HCT116 (cell line): ENCODE data around the gene ALAD. TPM values are rescaled to one million over a fixed set of nuclear protein-coding genes. Genes with fewer than 3 reads are reported as not detected.
"Not testable (repeated sequence)": the region's sequence is repeated elsewhere in the genome, so short reads cannot be mapped to it uniquely, and the experiment has no call there.

Experiments used
- ATAC-seq: fragments of 200-7000 bp; cut with Tn5 transposase; 2 replicates; pipeline ENCODE4 v1.9.1; 2020; ENCODE audit warnings: mild to moderate bottlenecking, moderate library complexity
- BruUV-seq: library from RNA; stranded (reverse); fragments of 400-500 nt; replicated peaks from 2 replicates; lab custom pipeline; 2021; lab: Mats Ljungman, UMichigan
- CTCF ChIA-PET: fragments of 300-600 bp; sonication (Branson Sonifier 250); formaldehyde crosslinking; loops from one replicate; lab custom pipeline; 2021; ENCODE audit warnings: antibody characterized with exemption; lab: Charles Lee
- POLR2A ChIA-PET: fragments of 300-600, 350-600 bp; sonication (Branson Sonifier 250); formaldehyde crosslinking; loops from one replicate; lab custom pipeline; 2021; ENCODE audit warnings: antibody characterized with exemption; lab: Charles Lee
- RAD21 ChIA-PET, 2 experiments: fragments of 300-600 bp; sonication (Branson Sonifier 250); formaldehyde crosslinking; loops; one replicate each; lab custom pipeline; 2023; ENCODE audit warnings: low total read pairs in 2 of 2; ENCODE audit not compliant: uncharacterized antibody in 2 of 2, unreplicated experiment in 2 of 2, low non-redundant PET in 1 of 2; lab: Charles Lee
- DNase-seq: peaks from one replicate; pipeline ENCODE4 v3.0.0-alpha.2; 2010; ENCODE audit warnings: low read depth, low spot score
- H2AFZ ChIP-seq: fragments of 200-600 bp; shearing (Covaris generic), sonication (generic); 2 replicates; pipeline ENCODE4 v1.6.1; 2017; ENCODE audit warnings: low read depth, mixed run types, mixed read lengths, antibody characterized with exemption, low read length; ENCODE audit not compliant: poor library complexity, severe bottlenecking
- H3K27ac ChIP-seq: 2 replicates; pipeline ENCODE4 v1.5.1; 2012; ENCODE audit warnings: low read depth, low read length
- H3K27me3 ChIP-seq: fragments of 200-600 bp; sonication (generic); 2 replicates; pipeline ENCODE4 v1.6.1; 2016; ENCODE audit warnings: mixed run types, low read length, mixed read lengths; ENCODE audit not compliant: insufficient read depth
- H3K36me3 ChIP-seq, 2 experiments: fragments of 200-500 bp in 1 of 2; fragments of 200-600 bp in 1 of 2; sonication (Bioruptor generic) in 1 of 2; sonication (generic) in 1 of 2; 2 replicates each; pipeline versions ENCODE4 v1.5.1 to v1.6.1; 2014 to 2016; ENCODE audit warnings: low read length in 2 of 2, inconsistent platforms in 1 of 2, mixed read lengths in 1 of 2, mixed run types in 1 of 2; ENCODE audit not compliant: insufficient read depth in 2 of 2, control insufficient read depth in 1 of 2
- H3K4me1 ChIP-seq, 2 experiments: fragments of 200-600 bp in 1 of 2; sonication (generic) in 1 of 2; 2 replicates each; pipeline versions ENCODE4 v1.5.1 to v1.6.1; 2012 to 2017; ENCODE audit warnings: low read length in 2 of 2, inconsistent platforms in 1 of 2, mild to moderate bottlenecking in 1 of 2, mixed read lengths in 1 of 2, mixed run types in 1 of 2, moderate library complexity in 1 of 2; ENCODE audit not compliant: insufficient read depth in 2 of 2, control insufficient read depth in 1 of 2
- H3K4me2 ChIP-seq: fragments of 200-600 bp; sonication (generic); 2 replicates; pipeline ENCODE4 v1.6.1; 2017; ENCODE audit warnings: mixed run types, low read length, mixed read lengths
- H3K4me3 ChIP-seq, 2 experiments: fragments of 200-600 bp in 1 of 2; sonication (generic) in 1 of 2; replicated peaks in 1 of 2; 2 replicates each; pipeline ENCODE4 v1.5.1; 2011 to 2016; ENCODE audit warnings: low read length in 2 of 2, control low read depth in 1 of 2, low read depth in 1 of 2, mild to moderate bottlenecking in 1 of 2, mixed read lengths in 1 of 2, mixed run types in 1 of 2
- H3K79me2 ChIP-seq: fragments of 200-600 bp; sonication (generic); 2 replicates; pipeline ENCODE4 v1.6.1; 2017; ENCODE audit warnings: mild to moderate bottlenecking, mixed run types, low read length, moderate library complexity, mixed read lengths; ENCODE audit not compliant: insufficient read depth
- H3K9ac ChIP-seq: fragments of 200-600 bp; sonication (generic); 2 replicates; pipeline ENCODE4 v1.6.1; 2016; ENCODE audit warnings: low read length, mixed read lengths
- H3K9me2 ChIP-seq: fragments of 200-600 bp; sonication (generic), shearing (Covaris generic); 2 replicates; pipeline ENCODE4 v1.6.1; 2017; ENCODE audit warnings: mixed run types, mild to moderate bottlenecking, moderate library complexity; ENCODE audit not compliant: insufficient read depth
- H3K9me3 ChIP-seq, 2 experiments: fragments of 200-500 bp in 1 of 2; fragments of 200-600 bp in 1 of 2; sonication (Bioruptor generic) in 1 of 2; sonication (generic) in 1 of 2; 2 replicates each; pipeline ENCODE4 v1.6.1; 2014 to 2017; ENCODE audit warnings: low read length in 2 of 2, mixed read lengths in 2 of 2, inconsistent platforms in 1 of 2, low read depth in 1 of 2, mild to moderate bottlenecking in 1 of 2, mixed run types in 1 of 2, moderate library complexity in 1 of 2; ENCODE audit not compliant: control insufficient read depth in 1 of 2, insufficient read depth in 1 of 2
- H4K20me1 ChIP-seq: fragments of 200-600 bp; sonication (generic), shearing (Covaris generic); 2 replicates; pipeline ENCODE4 v1.6.1; 2017; ENCODE audit warnings: mixed run types, mild to moderate bottlenecking, moderate library complexity; ENCODE audit not compliant: insufficient read depth
- CEBPB ChIP-seq: IDR thresholded peaks from 2 replicates; pipeline ENCODE4 v1.6.1; 2012; ENCODE audit warnings: low read depth
- CTCF ChIP-seq, 3 experiments: fragments of 200-600 bp in 1 of 3; sonication (generic) in 1 of 3; IDR thresholded peaks in 2 of 3; conservative IDR thresholded peaks in 1 of 3; 2 replicates each; pipeline ENCODE4 v1.5.1; 2012 to 2017; ENCODE audit warnings: low read depth in 2 of 3, low read length in 2 of 3, antibody characterized with exemption in 1 of 3, borderline replicate concordance in 1 of 3, control low read depth in 1 of 3, mild to moderate bottlenecking in 1 of 3, mixed read lengths in 1 of 3, mixed run types in 1 of 3, moderate library complexity in 1 of 3; ENCODE audit not compliant: insufficient read depth in 1 of 3
- MAX ChIP-seq: IDR thresholded peaks from 2 replicates; pipeline ENCODE4 v1.6.1; 2012
- REST ChIP-seq: IDR thresholded peaks from 2 replicates; pipeline ENCODE4 v1.6.1; 2012; ENCODE audit warnings: low read depth
- SP1 ChIP-seq: IDR thresholded peaks from 2 replicates; pipeline ENCODE4 v1.6.1; 2012; ENCODE audit warnings: low read depth
- ZFX ChIP-seq: fragments of 450-650 bp; IDR thresholded peaks from 2 replicates; pipeline ENCODE4 v1.6.1; 2017
- ZNF274 ChIP-seq: fragments of 200-500 bp; sonication (Bioruptor generic); IDR thresholded peaks from 2 replicates; pipeline ENCODE4 v1.6.1; 2014; ENCODE audit warnings: mild to moderate bottlenecking, low read depth, low read length, inconsistent platforms
- intact Hi-C: fragments of 100-400 bp; cut with micrococcal nuclease; formaldehyde crosslinking; loops from 2 replicates; pipeline ENCODE4 v1.10.0; 2022
- total RNA-seq: library from RNA; stranded (reverse); gene quantifications from one replicate; pipeline ENCODE4 v1.2.1, GENCODE V29; 2021; ENCODE audit not compliant: unreplicated experiment

Gene ALAD
- total RNA-seq, 1 experiment from 2014 or later: 14.0 TPM

GRCh38 chr9:113368348-113368981, 32.6 kb downstream of the ALAD start (continued):
- no peak for TF ChIP-seq CTCF (IDR thresholded peaks at IDR 0.05 in 2 of 3, conservative IDR thresholded peaks at IDR 0.05 in 1 of 3; ENCODE audit: borderline replicate concordance in 1 of 3, insufficient read depth in 1 of 3, low read depth in 2 of 3, low read length in 2 of 3)

GRCh38 chr9:113365652-113366051, 35.4 kb downstream of the ALAD start:
- CTCF ChIA-PET, H3K4me2 ChIP-seq: not testable (repeated sequence)

GRCh38 chr9:113364951-113365350, 36.1 kb downstream of the ALAD start:
- H3K4me2 ChIP-seq: no peak overlapping the region
- intact Hi-C loops: no loop called here
- H3K27ac ChIP-seq: no peak overlapping the region
- ChIA-PET POLR2A (no interaction called here), CTCF (no interaction called here), RAD21 (no interaction called here)
- no peak overlapping the region for H2AFZ ChIP-seq
- H3K4me3 ChIP-seq: no peak overlapping the region
- ATAC-seq: no peak
- no peak for DNase-seq
- no peaks in the 10 kb centered on the region for H3K27me3 ChIP-seq
- BruUV-seq: no TSS peak
- no peaks in the 10 kb centered on the region for H3K9me2 ChIP-seq
- TF ChIP-seq ZFX: no peak
- no peak for TF ChIP-seq MAX
- TF ChIP-seq REST: no peak
- no peak for TF ChIP-seq CEBPB
- no peak for TF ChIP-seq ZNF274
- TF ChIP-seq SP1: no peak
- no peaks in the 10 kb centered on the region for H3K9me3 ChIP-seq
- H3K79me2 ChIP-seq: no peaks in the 10 kb centered on the region
- no peaks in the 10 kb centered on the region; a peak in 1 of 4 replicates for H3K36me3 ChIP-seq
- peaks cover 11 to 14% of the 10 kb centered on the region in 2 experiments for H3K4me1 ChIP-seq
- H3K9ac ChIP-seq: no peak overlapping the region
- no peaks in the 10 kb centered on the region for H4K20me1 ChIP-seq

More at GRCh38 chr9:113365652-113366051, 35.4 kb downstream of the ALAD start:
- DNase-seq, H3K36me3 ChIP-seq, H3K4me3 ChIP-seq, BruUV-seq, POLR2A ChIA-PET, RAD21 ChIA-PET, H3K9ac ChIP-seq, ATAC-seq, H3K79me2 ChIP-seq, H3K27ac ChIP-seq, H3K9me2 ChIP-seq, H4K20me1 ChIP-seq, H3K9me3 ChIP-seq, H2AFZ ChIP-seq, intact Hi-C loops, H3K27me3 ChIP-seq: not testable (repeated sequence)
- H3K4me1 ChIP-seq: peaks cover 11 to 14% of the 10 kb centered on the region in 2 experiments
